Esophagus muscularis mucosa (tissue), 3 donors: ENCODE data around the gene MAN1C1.

Experiments used
- CTCF ChIP-seq, 3 experiments: fragments of 200-600 bp in 2 of 3; fragments of 450-650 bp in 1 of 3; sonication (generic) in 2 of 3; IDR thresholded peaks; one replicate each; pipeline ENCODE4 v1.5.1; 2017 to 2019; ENCODE audit warnings: antibody characterized with exemption in 3 of 3, mild to moderate bottlenecking in 2 of 3, moderate library complexity in 1 of 3
- POLR2A ChIP-seq: fragments of 450-650 bp; IDR thresholded peaks from one replicate; pipeline ENCODE4 v1.6.1; 2017; ENCODE audit warnings: antibody characterized with exemption, moderate library complexity, mild to moderate bottlenecking, low read depth
- POLR2AphosphoS5 ChIP-seq, 2 donors: sonication (generic); formaldehyde crosslinking; IDR thresholded peaks; one replicate each; pipeline ENCODE4 v1.6.1; 2017; ENCODE audit warnings: antibody characterized with exemption in 2 of 2

GRCh38 chr1:25583519-25584370 is 32.8 kb upstream of the MAN1C1 start:
- TF ChIP-seq POLR2A (no peak), CTCF (IDR thresholded peaks at IDR 0.05) (no peak), POLR2AphosphoS5 (IDR thresholded peaks at IDR 0.05) (no peak)
